G401.6 (cell line): ENCODE results near the gene ZMAT1.
"Not testable (repeated sequence)": the region's sequence is repeated elsewhere in the genome, so short reads cannot be mapped to it uniquely, and the experiment has no call there.

ENCODE experiments used
- FAIRE-seq: peaks from 2 replicates; lab custom pipeline; 2012; peaks lifted over from hg19 to GRCh38; lab: Jason Lieb, UNC

The ZMAT1 gene

DNA sequence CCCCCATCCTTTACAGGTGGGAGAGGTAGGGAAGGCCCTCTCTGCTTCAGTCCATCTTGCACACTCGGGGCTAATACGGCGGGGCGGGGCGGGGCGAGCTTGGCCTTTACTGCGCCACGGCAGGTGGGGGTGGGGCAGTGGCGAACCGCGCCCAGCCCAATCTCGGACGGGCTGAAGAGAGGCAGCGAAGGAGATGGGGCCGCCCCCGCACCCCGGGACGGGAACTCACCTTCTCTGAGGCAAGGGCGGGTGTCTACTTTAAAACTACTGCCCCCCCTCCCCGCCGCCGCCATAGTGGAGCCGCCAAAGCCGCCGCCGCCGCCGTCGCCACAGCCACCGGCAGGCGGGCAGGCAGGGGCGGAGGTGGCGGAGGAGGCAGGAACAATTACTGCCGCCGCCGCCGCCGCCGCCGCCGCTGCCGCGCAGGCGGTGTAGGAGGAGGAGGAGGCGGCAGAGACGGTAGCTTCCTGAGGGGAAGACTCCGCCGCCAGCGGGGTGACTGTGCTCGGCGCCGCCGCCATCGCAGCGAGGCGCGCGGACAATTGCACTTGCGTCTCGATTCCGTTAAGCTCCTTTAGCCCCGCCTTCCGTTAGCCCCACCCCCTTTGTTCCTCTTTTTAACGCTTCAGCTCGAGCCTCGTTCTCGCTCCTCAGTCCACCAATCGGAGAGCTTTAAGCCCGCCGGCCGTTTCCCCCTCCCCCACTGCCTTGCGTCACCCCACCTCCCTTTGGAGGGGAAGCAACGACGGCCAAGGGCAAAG is at the start of gene ZMAT1:
Gene ZMAT1 (minus strand): TSS at position 540 of the 761 bp plus-strand sequence. CDS start 19 bp downstream, at position 521.
- peak; percentile 97 for FAIRE-seq

DNA sequence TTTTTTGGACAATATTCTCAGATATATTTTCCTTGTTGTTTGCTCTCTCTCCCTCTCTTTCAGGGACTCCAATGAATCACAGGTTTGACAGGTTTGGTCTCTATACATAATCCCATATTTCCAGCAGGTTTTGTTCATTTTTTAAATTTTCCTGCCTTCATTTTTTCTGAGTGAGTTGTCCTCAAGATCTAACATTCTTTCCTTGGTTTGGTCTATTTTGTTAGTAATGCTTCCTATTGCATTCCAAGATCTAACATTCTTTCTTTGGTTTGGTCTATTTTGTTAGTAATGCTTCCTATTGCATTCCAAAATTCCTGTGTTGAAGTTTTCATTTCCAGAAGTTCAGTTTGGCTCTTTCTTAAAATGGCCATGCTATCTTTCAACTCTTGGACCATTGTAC is 45.3 kb upstream of the ZMAT1 start:
- no peak for FAIRE-seq

DNA sequence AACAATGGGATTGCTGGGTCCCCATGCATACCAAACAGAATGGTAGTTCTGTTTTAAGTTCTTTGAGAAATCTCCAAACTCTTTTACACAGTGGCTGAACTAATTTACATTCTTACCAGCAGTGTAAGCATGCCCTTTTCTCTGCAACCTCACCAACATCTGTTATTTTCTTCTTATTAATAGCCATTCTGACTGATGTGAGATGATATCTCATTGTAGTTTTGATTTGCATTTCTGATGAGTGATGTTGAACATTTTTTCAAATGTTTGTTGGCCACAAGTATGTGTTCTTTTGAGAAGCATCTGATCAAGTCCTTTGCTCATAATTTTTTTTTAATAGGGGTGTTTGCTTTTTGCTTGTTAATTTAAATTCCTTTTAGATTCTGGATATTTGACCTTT is 41.2 kb upstream of the ZMAT1 start:
- FAIRE-seq, result no peak

DNA sequence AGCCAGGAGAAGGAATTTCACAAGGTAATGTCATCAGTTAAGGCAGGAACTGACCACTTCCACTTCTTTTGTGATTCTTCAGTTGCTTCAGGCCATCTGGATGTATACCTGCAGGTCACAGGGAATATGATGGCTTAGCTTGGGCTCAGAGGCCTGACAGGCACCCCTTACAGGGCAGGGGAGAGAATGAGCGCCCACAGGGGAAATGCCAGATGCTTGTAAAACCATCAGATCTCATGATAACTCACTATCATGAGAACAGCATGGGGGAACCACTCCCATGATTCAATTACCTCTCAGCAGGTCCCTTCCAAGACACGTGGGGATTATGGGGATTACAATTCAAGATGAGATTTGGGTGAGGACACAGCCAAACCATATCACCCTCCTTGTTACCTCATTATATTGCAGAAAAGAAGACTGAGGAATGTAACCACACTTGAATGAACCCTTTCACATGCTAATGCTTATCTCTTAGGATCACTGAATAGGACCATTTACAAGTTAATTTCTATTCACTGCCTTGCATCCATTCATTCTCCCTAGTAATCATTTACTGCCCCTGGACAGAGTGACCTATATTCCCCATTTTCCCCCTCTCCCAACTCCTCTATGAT is 33.2 kb upstream of the ZMAT1 start:
- FAIRE-seq, result not testable (repeated sequence)

DNA sequence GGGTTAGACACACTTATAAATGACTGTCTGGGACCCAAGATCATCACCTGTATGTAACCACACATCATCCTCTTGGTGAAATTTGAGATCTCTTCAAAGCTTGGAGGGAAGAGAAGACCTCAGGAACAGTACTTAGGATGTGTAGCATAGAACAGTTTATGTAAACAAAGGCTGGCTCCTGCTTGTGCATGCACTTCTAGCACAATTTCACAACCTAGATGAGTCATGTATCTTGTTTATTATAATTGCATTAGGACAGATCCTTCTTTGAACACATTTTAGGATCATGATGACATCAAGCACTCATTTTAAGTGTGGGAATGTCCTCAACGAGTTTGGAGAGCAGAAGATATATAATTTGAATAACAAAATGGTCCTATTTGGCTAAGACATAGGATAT is 26.3 kb upstream of the ZMAT1 start:
- no peak for FAIRE-seq

DNA sequence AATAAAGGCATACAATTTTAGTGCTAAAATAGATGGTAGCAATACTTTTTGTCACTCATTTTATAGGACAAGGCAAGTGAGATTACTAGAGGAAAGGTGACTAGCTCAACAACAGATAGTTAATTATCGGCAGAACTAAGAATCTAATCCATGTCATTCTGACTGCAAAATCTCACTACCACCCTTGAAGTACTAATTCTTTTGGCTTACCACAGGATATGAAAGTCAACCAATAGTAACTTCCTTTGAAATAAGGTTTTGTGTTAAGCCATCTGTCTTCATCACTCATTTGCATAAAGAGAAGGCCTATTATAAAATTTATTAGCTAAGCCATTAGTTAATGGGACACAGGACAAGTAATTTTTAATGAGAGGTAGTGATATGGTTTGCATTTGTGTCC is 25.3 kb upstream of the ZMAT1 start:
- FAIRE-seq, result no peak

GRCh38 chrX:101956556-101956955 is 24.7 kb upstream of the ZMAT1 start:
- no peak for FAIRE-seq

- no peak for FAIRE-seq
These were observed 18.8 kb upstream of the ZMAT1 start for GRCh38 chrX:101950581-101950980.

GRCh38 chrX:101932249-101932570 is 383 bp upstream of the ZMAT1 start:
- FAIRE-seq, result no peak

DNA sequence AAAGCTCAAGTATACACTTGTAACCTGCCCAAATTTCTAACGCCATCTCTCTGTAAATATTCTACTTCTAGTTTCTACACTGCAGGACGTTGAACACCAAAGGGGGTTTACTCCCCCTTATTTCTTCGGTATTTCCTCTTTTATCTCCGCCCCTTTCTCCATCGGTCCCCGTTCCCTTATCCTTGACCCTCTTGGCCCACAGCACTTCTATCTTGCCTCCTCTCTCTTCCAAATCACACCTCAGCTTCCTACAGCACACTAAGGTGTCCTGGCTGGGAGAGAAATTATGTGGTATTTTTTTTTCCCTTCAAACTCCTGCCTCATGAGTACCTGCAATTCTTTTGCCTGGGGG is 715 bp downstream of the ZMAT1 start:
- FAIRE-seq, result no peak

DNA sequence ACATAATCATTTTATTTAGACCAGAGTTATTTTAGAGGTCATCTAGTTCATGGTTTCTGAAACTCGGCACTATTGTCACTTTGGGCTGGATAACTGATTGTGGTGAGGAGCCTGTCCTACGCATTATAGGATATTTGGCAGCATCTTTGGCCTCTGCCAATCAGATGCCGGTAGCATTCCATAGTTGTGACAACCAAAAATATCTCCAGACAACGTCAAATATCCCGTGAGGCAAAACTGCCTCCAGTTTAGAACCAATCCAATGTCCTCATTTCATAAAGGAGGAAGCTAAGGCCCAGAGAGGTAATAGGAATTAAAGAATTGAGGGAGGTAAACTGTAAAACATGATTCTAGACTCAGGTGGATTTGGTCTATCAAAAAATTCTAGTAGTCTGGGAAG is 6.1 kb downstream of the ZMAT1 start:
- FAIRE-seq, result no peak

GRCh38 chrX:101918751-101919150 is 13.1 kb downstream of the ZMAT1 start:
- no peak for FAIRE-seq

GRCh38 chrX:101906136-101906796 is 25.6 kb downstream of the ZMAT1 start:
- FAIRE-seq, result no peak

- no peak for FAIRE-seq
These were observed 26.8 kb downstream of the ZMAT1 start for GRCh38 chrX:101904996-101905395.
